Activated B cell treated with CpG ODN at 0.5 μM for 24 hours (primary cell): ENCODE measurements around the gene KRT1. TPM values are rescaled to one million over a fixed set of nuclear protein-coding genes. Genes with fewer than 3 reads are reported as not detected.

Experiments used
- ATAC-seq: fragments of 200-7000 bp; cut with Tn5 transposase; one replicate; pipeline ENCODE4 v1.10.0; 2021; ENCODE audit warnings: low read depth, mild to moderate bottlenecking, moderate library complexity
- CTCF ChIA-PET: fragments of 350-600 bp; sonication (Branson Sonifier 250); formaldehyde crosslinking; loops from one replicate; lab custom pipeline; 2021; ENCODE audit warnings: antibody characterized with exemption; lab: Charles Lee
- POLR2A ChIA-PET: fragments of 350-600 bp; sonication (Branson Sonifier 250); formaldehyde crosslinking; loops from one replicate; lab custom pipeline; 2021; ENCODE audit warnings: antibody characterized with exemption; lab: Charles Lee
- DNase-seq: peaks from one replicate; pipeline ENCODE4 v3.0.0; 2022
- H3K27ac Mint-ChIP-seq: one replicate; pipeline ENCODE4 v1.8.0; 2020; ENCODE audit warnings: mixed read lengths
- H3K27me3 Mint-ChIP-seq: one replicate; pipeline ENCODE4 v1.8.0; 2021; ENCODE audit warnings: mixed read lengths
- H3K36me3 Mint-ChIP-seq: one replicate; pipeline ENCODE4 v1.8.0; 2021; ENCODE audit warnings: low read depth, mixed read lengths
- H3K4me1 Mint-ChIP-seq: one replicate; pipeline ENCODE4 v1.8.0; 2021; ENCODE audit warnings: mixed read lengths
- H3K4me3 Mint-ChIP-seq: one replicate; pipeline ENCODE4 v1.8.0; 2020; ENCODE audit warnings: mild to moderate bottlenecking, mixed read lengths
- H3K9me3 Mint-ChIP-seq: one replicate; pipeline ENCODE4 v1.8.0; 2020; ENCODE audit warnings: mixed read lengths
- CTCF ChIP-seq: fragments of 200-600 bp; IDR thresholded peaks from one replicate; pipeline ENCODE4 v1.8.0; 2022; ENCODE audit warnings: antibody characterized with exemption, mild to moderate bottlenecking
- intact Hi-C: fragments of 100-400 bp; cut with micrococcal nuclease; formaldehyde crosslinking; loops from one replicate; pipeline ENCODE4 v1.15.1; 2024
- total RNA-seq: library from RNA; stranded (reverse); gene quantifications from 2 replicates; pipeline ENCODE4 v1.2.3, GENCODE V29; 2022

KRT1 gene
- total RNA-seq, 1 donor from 2014 or later: not detected

- ATAC-seq (no peak), DNase-seq (no peak)
- ChIA-PET CTCF (no interaction called here), POLR2A (no interaction called here)
- H3K27me3 Mint-ChIP-seq: peaks cover 15% of the 10 kb centered on the region
- no peak overlapping the region for H3K27ac Mint-ChIP-seq
- no peak for TF ChIP-seq CTCF
- H3K9me3 Mint-ChIP-seq: no peaks in the 10 kb centered on the region
- H3K36me3 Mint-ChIP-seq: no peaks in the 10 kb centered on the region
- H3K4me1 Mint-ChIP-seq: no peaks in the 10 kb centered on the region
- no peak overlapping the region for H3K4me3 Mint-ChIP-seq
- intact Hi-C loops: no loop called here
These were observed 27.8 kb upstream of the KRT1 start for GRCh38 chr12:52708010-52708409.

- POLR2A ChIA-PET: no interaction called here
- no peak for ATAC-seq
- no peak for DNase-seq
These were observed 24.3 kb upstream of the KRT1 start for GRCh38 chr12:52704464-52704863.

GRCh38 chr12:52703878-52704277 is 23.7 kb upstream of the KRT1 start:
- ChIA-PET POLR2A (no interaction called here), CTCF (no interaction called here)
- no peak overlapping the region for H3K27ac Mint-ChIP-seq
- no peaks in the 10 kb centered on the region for H3K4me1 Mint-ChIP-seq
- no peak for DNase-seq
- H3K27me3 Mint-ChIP-seq: peaks cover 18% of the 10 kb centered on the region
- intact Hi-C loops: no loop called here
- no peak overlapping the region for H3K4me3 Mint-ChIP-seq
- no peak for TF ChIP-seq CTCF
- H3K36me3 Mint-ChIP-seq: no peaks in the 10 kb centered on the region
- no peaks in the 10 kb centered on the region for H3K9me3 Mint-ChIP-seq
- ATAC-seq: no peak

More at GRCh38 chr12:52704464-52704863, 24.3 kb upstream of the KRT1 start:
- intact Hi-C loops: no loop called here
- Mint-ChIP-seq H3K27me3 (peaks cover 18% of the 10 kb centered on the region), H3K4me1 (no peaks in the 10 kb centered on the region), H3K9me3 (no peaks in the 10 kb centered on the region), H3K4me3 (no peak overlapping the region), H3K27ac (no peak overlapping the region), H3K36me3 (no peaks in the 10 kb centered on the region)
- no peak for TF ChIP-seq CTCF
- CTCF ChIA-PET: no interaction called here

GRCh38 chr12:52703424-52703823 is 23.2 kb upstream of the KRT1 start, which contains the start of gene KRT77:
Gene KRT77, minus strand, starts transcription at chr12:52703524. Its CDS starts 90 bp downstream, at chr12:52703434.
- H3K27ac Mint-ChIP-seq: no peak within 1 kb of the TSS
- intact Hi-C loops: no loop called here
- H3K4me3 Mint-ChIP-seq: no peak within 1 kb of the TSS
- POLR2A ChIA-PET: no interaction called here
- TF ChIP-seq CTCF: no peak
- no peaks in the 10 kb centered on the region for H3K9me3 Mint-ChIP-seq
- CTCF ChIA-PET: no interaction called here
- no peaks in the 10 kb centered on the region for H3K4me1 Mint-ChIP-seq
- no peaks in the 10 kb centered on the region for H3K36me3 Mint-ChIP-seq
- peaks cover 22% of the 10 kb centered on the region for H3K27me3 Mint-ChIP-seq
- no peak for DNase-seq
- no peak for ATAC-seq

GRCh38 chr12:52702338-52702737 is 22.1 kb upstream of the KRT1 start:
- DNase-seq (no peak), ATAC-seq (no peak)
- Mint-ChIP-seq H3K36me3 (no peaks in the 10 kb centered on the region), H3K9me3 (no peaks in the 10 kb centered on the region), H3K4me1 (no peaks in the 10 kb centered on the region), H3K27me3 (peaks cover 24% of the 10 kb centered on the region), H3K27ac (no peak overlapping the region), H3K4me3 (no peak overlapping the region)
- CTCF ChIA-PET: no interaction called here
- intact Hi-C loops: no loop called here
- POLR2A ChIA-PET: no interaction called here
- TF ChIP-seq CTCF: no peak
